ENCODE measurements around the gene ACSS1.

Gene ACSS1

DNA sequence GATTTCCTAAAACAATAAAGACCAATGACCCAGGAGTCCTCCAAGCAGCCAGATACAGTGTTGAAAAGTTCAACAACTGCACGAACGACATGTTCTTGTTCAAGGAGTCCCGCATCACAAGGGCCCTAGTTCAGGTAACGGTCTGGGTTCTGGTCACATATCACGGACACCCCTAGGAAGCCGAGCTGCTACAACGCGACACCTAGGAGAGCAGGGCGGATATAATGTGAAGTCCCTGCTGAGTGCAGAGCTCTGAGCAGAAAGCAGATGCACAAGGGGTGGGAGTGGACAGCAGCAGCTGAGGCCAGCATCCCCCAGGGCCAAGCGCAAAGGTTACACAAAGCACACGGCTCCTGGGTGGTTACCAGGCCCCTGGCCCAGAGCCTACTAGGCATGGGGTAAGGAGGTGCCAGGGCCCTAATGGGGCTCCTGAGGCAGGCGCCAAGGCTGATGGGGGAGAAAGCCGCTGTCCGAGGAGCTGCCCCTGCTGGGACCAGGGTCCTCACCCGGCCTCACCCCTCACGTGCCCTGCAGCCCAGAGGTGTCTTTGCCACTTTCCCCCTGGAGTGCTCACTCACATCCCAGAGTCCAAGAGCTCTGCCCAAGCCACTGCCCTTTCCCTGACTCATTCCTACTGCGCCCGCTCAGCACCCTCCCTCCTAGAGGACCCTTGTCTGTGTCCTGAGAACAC is 100.5 kb downstream of the ACSS1 start:
- Histone ChIP-seq H3K27me3 (ENCODE audit: control insufficient read depth, insufficient read depth, low read length) (no peaks in the 10 kb centered on the region), H3K9ac (ENCODE audit: low read depth, low read length) (no peak overlapping the region), H3K4me3 (ENCODE audit: low read depth, low read length) (no peak overlapping the region), H3K4me1 (ENCODE audit: control insufficient read depth, insufficient read depth, low read length) (no peaks in the 10 kb centered on the region), H3K36me3 (ENCODE audit: control insufficient read depth, insufficient read depth, low read length) (peaks cover 14% of the 10 kb centered on the region), H3K9me3 (ENCODE audit: control insufficient read depth, insufficient read depth, low read length) (no peaks in the 10 kb centered on the region)

Measured in iPS-15b (cell line).